ENCODE measurements around the gene ADH1B. TPM values are rescaled to one million over a fixed set of nuclear protein-coding genes. Genes with fewer than 3 reads are reported as not detected.

Gene ADH1B
- total RNA-seq, 1 donor from 2014 or later, result 6.1 TPM

DNA sequence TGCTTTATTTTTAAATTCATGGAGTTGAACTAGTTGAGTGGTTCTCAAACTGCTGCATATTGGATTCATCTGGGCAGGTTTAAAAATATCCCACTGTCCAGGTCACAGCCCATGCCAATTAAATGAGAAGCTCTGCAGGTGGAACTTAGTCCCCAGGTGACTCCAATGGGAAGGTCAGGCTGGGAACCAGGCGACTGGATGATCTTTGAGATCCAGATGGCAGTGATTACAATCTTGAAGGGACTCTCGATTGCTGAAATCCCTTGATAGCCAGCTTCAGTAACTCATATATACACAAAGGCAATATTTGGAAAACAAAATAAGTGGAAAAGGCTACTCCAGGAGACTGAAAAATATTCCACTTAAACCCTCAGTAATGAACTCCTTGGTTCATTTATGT is 38.5 kb downstream of the ADH1B start:
- Mint-ChIP-seq H3K9me3 (no peaks in the 10 kb centered on the region), H3K4me1 (ENCODE audit: unreplicated experiment) (no peaks in the 10 kb centered on the region), H3K4me3 (no peak overlapping the region), H3K36me3 (no peaks in the 10 kb centered on the region), H3K27ac (no peak overlapping the region), H3K27me3 (no peaks in the 10 kb centered on the region)
- TF ChIP-seq, protein P1, sequence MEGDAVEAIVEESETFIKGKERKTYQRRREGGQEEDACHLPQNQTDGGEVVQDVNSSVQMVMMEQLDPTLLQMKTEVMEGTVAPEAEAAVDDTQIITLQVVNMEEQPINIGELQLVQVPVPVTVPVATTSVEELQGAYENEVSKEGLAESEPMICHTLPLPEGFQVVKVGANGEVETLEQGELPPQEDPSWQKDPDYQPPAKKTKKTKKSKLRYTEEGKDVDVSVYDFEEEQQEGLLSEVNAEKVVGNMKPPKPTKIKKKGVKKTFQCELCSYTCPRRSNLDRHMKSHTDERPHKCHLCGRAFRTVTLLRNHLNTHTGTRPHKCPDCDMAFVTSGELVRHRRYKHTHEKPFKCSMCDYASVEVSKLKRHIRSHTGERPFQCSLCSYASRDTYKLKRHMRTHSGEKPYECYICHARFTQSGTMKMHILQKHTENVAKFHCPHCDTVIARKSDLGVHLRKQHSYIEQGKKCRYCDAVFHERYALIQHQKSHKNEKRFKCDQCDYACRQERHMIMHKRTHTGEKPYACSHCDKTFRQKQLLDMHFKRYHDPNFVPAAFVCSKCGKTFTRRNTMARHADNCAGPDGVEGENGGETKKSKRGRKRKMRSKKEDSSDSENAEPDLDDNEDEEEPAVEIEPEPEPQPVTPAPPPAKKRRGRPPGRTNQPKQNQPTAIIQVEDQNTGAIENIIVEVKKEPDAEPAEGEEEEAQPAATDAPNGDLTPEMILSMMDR (conservative IDR thresholded peaks at IDR 0.05), result no peak
- DNase-seq (ENCODE audit: extremely low spot score, unreplicated experiment), result no peak

DNA sequence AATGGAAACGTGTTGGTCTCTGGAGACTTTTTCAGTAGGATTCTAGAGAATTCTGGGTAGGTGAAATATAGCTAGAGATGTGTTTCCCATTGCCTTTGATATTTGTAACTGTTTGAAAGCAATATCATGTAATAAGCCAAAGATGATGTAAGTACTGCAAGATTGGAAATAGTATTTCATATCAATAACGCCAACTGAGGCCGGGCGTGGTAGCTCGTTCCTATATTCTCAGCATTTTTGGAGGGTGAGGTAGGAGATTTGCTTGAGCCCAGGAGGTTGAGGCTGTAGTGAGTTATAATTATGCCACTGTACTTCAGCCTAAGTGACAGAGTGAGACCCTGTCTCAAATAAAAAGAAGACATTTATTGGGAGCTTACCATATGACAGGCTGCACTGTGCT is 39.9 kb downstream of the ADH1B start:
- DNase-seq (ENCODE audit: extremely low spot score, unreplicated experiment), result no peak
- Mint-ChIP-seq H3K36me3 (no peaks in the 10 kb centered on the region), H3K9me3 (no peaks in the 10 kb centered on the region), H3K4me3 (no peak overlapping the region), H3K27me3 (no peaks in the 10 kb centered on the region), H3K27ac (no peak overlapping the region), H3K4me1 (ENCODE audit: unreplicated experiment) (no peaks in the 10 kb centered on the region)
- TF ChIP-seq, protein P1 (conservative IDR thresholded peaks at IDR 0.05), result no peak

DNA sequence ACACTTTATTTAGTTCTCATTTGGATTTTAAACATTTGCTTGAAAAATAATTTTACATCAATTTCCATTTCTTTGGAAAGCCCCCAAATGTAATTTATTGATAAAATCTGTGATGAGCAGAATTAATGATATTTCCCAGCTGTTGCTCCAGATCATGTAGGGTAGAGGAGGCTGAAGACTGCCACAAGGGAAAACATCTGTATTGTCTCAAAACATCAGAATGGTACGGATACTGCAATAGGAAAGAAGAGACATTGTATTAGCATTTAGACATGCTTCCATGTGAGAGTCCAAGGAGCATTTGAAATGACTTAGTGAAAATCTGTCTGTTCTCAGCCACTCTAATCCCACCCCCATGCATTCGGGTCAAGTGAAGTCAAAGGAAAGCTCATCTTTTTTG is 44.8 kb downstream of the ADH1B start:
- no peak for DNase-seq (ENCODE audit: extremely low spot score, unreplicated experiment)
- no peak overlapping the region for H3K27ac Mint-ChIP-seq
- no peaks in the 10 kb centered on the region for H3K36me3 Mint-ChIP-seq
- H3K4me3 Mint-ChIP-seq, result no peak overlapping the region
- H3K27me3 Mint-ChIP-seq, result no peaks in the 10 kb centered on the region
- peaks cover 4% of the 10 kb centered on the region for H3K9me3 Mint-ChIP-seq
- TF ChIP-seq, protein P1 (conservative IDR thresholded peaks at IDR 0.05), result no peak
- no peaks in the 10 kb centered on the region for H3K4me1 Mint-ChIP-seq (ENCODE audit: unreplicated experiment)

DNA sequence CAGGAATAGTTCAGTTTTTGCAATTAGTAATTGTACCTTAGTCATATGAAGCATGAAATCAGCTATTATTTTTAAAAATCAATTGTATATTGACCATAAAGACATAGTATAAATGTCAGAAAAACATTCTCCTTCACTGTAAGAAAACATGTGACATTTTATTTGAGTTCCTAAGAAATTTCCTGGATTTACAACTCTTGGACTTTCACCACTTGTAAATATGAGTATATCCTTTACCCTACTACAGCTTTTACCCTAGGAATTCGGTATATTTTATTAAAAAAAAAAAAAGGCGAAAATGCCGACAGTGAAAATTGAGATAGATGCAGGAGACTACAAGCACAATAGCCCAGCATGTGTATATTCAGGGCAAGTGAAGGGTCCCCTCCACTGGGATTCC is 45.3 kb downstream of the ADH1B start:
- TF ChIP-seq, protein P1 (conservative IDR thresholded peaks at IDR 0.05), result no peak
- Mint-ChIP-seq H3K4me1 (ENCODE audit: unreplicated experiment) (no peaks in the 10 kb centered on the region), H3K4me3 (no peak overlapping the region), H3K27me3 (no peaks in the 10 kb centered on the region), H3K36me3 (no peaks in the 10 kb centered on the region), H3K27ac (no peak overlapping the region), H3K9me3 (peaks cover 4% of the 10 kb centered on the region)
- DNase-seq (ENCODE audit: extremely low spot score, unreplicated experiment), result no peak

DNA sequence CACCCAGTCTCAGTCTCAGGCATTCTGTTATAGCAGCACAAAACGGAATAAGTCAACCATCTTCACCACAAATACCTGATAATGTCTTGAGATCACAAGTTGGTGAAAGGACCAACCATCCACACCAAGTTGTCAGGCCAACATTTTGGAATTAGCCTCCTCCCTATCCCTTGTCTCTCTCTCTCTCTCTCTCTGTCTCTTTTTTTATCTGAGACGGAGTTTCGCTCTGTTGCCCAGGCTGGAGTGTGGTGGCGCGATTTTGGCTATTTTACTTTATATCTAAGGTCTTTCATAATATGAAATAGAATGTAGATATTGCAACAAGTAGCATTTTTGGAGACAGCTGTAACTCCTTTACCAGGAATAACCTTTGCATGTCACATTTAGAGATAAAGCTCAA is 46.2 kb downstream of the ADH1B start:
- Mint-ChIP-seq H3K27ac (no peak overlapping the region), H3K4me3 (no peak overlapping the region), H3K27me3 (no peaks in the 10 kb centered on the region), H3K36me3 (no peaks in the 10 kb centered on the region), H3K4me1 (ENCODE audit: unreplicated experiment) (no peaks in the 10 kb centered on the region), H3K9me3 (peaks cover 4% of the 10 kb centered on the region)
- DNase-seq (ENCODE audit: extremely low spot score, unreplicated experiment), result no peak
- TF ChIP-seq, protein P1 (conservative IDR thresholded peaks at IDR 0.05), result no peak

DNA sequence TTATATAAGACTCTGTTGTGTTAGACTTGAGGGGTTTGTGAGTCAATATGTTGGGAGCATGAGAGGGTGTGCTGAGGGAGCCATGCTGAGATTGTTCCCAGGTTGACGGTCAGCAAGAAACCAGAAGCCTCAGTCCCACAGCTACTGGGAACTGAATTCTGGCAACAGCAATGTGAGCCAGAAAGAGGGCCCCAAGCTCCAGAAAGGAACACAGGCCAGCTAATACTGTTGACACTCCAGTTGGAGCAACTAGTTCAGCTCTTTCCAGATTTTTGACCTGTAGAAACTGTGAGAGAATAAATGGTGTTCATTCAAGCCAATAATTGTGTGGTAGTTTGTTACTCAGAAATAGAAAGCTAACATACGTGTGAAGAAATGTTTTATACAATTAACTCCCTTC is 47.5 kb downstream of the ADH1B start:
- Mint-ChIP-seq H3K9me3 (peaks cover 4% of the 10 kb centered on the region), H3K36me3 (no peaks in the 10 kb centered on the region), H3K4me3 (no peak overlapping the region), H3K27me3 (no peaks in the 10 kb centered on the region), H3K4me1 (ENCODE audit: unreplicated experiment) (no peaks in the 10 kb centered on the region), H3K27ac (no peak overlapping the region)
- no peak for DNase-seq (ENCODE audit: extremely low spot score, unreplicated experiment)
- TF ChIP-seq, protein P1 (conservative IDR thresholded peaks at IDR 0.05), result no peak

Data from type B pancreatic cell (in vitro differentiated cells).